ENCODE data around the gene TCEA2.

DNA sequence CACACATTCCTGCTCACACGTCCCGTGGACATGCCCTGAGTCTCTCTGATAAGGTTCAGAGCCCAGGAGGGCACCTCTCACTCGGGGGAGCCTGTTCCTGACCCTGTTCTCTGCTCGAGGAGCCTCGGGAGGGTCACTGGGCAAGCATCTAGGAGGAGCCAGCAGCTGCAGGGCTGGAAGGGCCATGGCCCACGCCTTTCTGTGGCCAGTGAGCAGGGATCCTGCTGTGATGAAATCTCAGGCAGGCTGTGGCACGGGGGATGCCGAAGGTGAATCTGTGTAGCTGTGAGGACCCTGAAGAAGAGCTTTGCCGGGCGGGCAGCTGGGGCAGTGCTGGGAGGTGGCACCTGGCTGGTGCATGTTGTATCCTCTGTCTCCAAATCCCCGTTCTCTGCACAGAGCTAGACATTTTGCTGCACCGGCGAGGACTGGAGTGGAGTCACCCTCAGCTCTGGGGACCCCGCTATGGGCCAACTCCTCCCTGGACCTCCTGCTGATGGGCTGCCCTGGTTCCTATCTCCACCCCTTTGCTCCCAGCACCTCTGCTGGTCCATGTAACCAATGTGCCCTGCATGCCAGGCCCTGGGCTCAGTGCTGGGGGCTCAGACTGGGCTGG, 51.5 kb downstream of the TCEA2 start:
- no peak for TF ChIP-seq CTCF (IDR thresholded peaks at IDR 0.05)
- TF ChIP-seq POLR2A (IDR thresholded peaks at IDR 0.05), result no peak
